ENCODE measurements around the gene KNL1. TPM values are rescaled to one million over a fixed set of nuclear protein-coding genes. Genes with fewer than 3 reads are reported as not detected.

KNL1 gene
- total and polyA plus RNA-seq, 10 of the 15 experiments (the other 5 are each of a cell fraction or from before 2014, with no cell fraction given) = 10.9 to 55.5 (median 28.4) TPM

DNA sequence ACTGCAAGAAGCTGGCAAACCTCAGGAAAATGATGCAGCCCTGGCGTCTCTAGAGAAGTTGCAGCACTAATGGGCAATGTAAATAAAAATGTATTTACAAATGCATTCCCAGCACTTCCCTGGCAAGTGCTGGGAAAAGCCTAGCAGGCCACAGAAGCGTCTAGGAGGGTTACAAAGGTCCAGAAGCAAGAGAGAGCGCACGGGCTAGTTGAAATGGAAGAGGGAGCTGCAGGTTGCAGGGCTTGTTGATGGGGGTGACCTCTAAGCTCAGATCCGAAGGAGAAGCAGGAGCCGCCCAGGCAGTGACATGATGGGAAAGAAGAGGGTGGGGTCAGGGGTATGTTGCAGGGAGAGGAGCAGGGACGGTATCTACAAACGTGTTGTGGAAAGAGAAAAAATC is 2.7 kb upstream of the KNL1 start:
- no TSS peak for BruUV-seq (replicated peaks)
- Histone ChIP-seq H3K4me3 (no peak overlapping the region), H3K27me3 (replicated peaks in 1 of 2; ENCODE audit: control insufficient read depth in 2 of 2, insufficient read depth in 2 of 2, low read length in 1 of 2) (no peaks in the 10 kb centered on the region), H4K20me1 (ENCODE audit: control insufficient read depth, insufficient read depth) (no peaks in the 10 kb centered on the region), H2AFZ (ENCODE audit: control insufficient read depth, low read depth, low read length) (no peak overlapping the region), H3K27ac (ENCODE audit: control insufficient read depth, insufficient read depth) (no peak overlapping the region), H3K9ac (ENCODE audit: control insufficient read depth, insufficient read depth, low read length) (no peak overlapping the region), H3K36me3 (ENCODE audit: control insufficient read depth in 2 of 2, insufficient read depth in 2 of 2, low read length in 1 of 2) (no peaks in the 10 kb centered on the region), H3K4me1 (ENCODE audit: control insufficient read depth, insufficient read depth, low read length) (peaks cover 9% of the 10 kb centered on the region; the same call in 1 of the 2 replicates), H3K4me2 (ENCODE audit: control insufficient read depth, insufficient read depth) (no peak overlapping the region), H3K79me2 (ENCODE audit: control insufficient read depth, insufficient read depth, low read length) (peaks cover 21% of the 10 kb centered on the region), H3K9me3 (replicated peaks; ENCODE audit: control insufficient read depth, insufficient read depth, low read length) (no peaks in the 10 kb centered on the region)
- CTCF ChIA-PET = interaction anchor here (0.8 to 4.2 kb wide), 9 partner anchors 8 to 303 kb away, joined by 3 to 42 read pairs (median 5); partner anchors contain the start of genes CCDC32, RPUSD2 and VPS18
- POLR2A ChIA-PET = interaction anchor here (1.0 to 1.2 kb wide), 4 partner anchors 22 to 151 kb away, joined by 3 to 7 read pairs (median 4); partner anchors contain the start of genes BAHD1 and RPUSD2
- SMC1A ChIA-PET (ENCODE audit: uncharacterized antibody, unreplicated experiment) = interaction anchor here (1.3 to 3.5 kb wide), 5 partner anchors 9 to 72 kb away, joined by 4 to 24 read pairs (median 4); partner anchors contain the start of gene RPUSD2
- DNase-seq (ENCODE audit: low read depth, low spot score) (no peak), FAIRE-seq (no peak), ATAC-seq (no peak)
- RAD21 ChIA-PET (ENCODE audit: unreplicated experiment) = interaction anchor here (1.1 to 3.2 kb wide), 5 partner anchors 9 to 71 kb away, joined by 3 to 17 read pairs (median 3); partner anchors contain the start of genes CCDC32 and RPUSD2
- intact Hi-C loops (cut with micrococcal nuclease; ENCODE audit: unreplicated experiment) (loop anchor here (5.0 to 10.0 kb wide), 4 partner anchors 34 to 283 kb away; partner anchors contain the start of genes BAHD1, RHOV and RMDN3), in situ Hi-C loops (cut with MboI) (no loop called here)
- TF ChIP-seq SREBF1 (IDR thresholded peaks at IDR 0.05; ENCODE audit: low read length) (no peak), GABPA (IDR thresholded peaks at IDR 0.05; ENCODE audit: low read depth) (no peak), NBN (IDR thresholded peaks at IDR 0.05) (no peak), EGR1 (IDR thresholded peaks at IDR 0.05; ENCODE audit: borderline replicate concordance in 1 of 2, low read depth in 2 of 2, low read length in 2 of 2) (no peak), CREM (IDR thresholded peaks at IDR 0.05; ENCODE audit: low read depth) (no peak), TCF7 (IDR thresholded peaks at IDR 0.05; ENCODE audit: borderline replicate concordance) (no peak), E2F4 (IDR thresholded peaks at IDR 0.05; ENCODE audit: low read depth, low read length) (no peak), NR2C2 (IDR thresholded peaks at IDR 0.05; ENCODE audit: borderline replicate concordance, control insufficient read depth, insufficient read length, low read depth) (no peak), MYB (IDR thresholded peaks at IDR 0.05; ENCODE audit: borderline replicate concordance, low read depth, low read length) (no peak), IKZF1 (conservative IDR thresholded peaks at IDR 0.05) (no peak), HDGF (IDR thresholded peaks at IDR 0.05) (no peak), BRCA1 (IDR thresholded peaks at IDR 0.05; ENCODE audit: low read depth, low read length) (no peak), SIX5 (IDR thresholded peaks at IDR 0.05; ENCODE audit: low read depth, low read length, severe bottlenecking) (no peak), STAT3 (IDR thresholded peaks at IDR 0.05; ENCODE audit: low read depth, low read length) (no peak)
- TF ChIP-seq, protein P1, sequence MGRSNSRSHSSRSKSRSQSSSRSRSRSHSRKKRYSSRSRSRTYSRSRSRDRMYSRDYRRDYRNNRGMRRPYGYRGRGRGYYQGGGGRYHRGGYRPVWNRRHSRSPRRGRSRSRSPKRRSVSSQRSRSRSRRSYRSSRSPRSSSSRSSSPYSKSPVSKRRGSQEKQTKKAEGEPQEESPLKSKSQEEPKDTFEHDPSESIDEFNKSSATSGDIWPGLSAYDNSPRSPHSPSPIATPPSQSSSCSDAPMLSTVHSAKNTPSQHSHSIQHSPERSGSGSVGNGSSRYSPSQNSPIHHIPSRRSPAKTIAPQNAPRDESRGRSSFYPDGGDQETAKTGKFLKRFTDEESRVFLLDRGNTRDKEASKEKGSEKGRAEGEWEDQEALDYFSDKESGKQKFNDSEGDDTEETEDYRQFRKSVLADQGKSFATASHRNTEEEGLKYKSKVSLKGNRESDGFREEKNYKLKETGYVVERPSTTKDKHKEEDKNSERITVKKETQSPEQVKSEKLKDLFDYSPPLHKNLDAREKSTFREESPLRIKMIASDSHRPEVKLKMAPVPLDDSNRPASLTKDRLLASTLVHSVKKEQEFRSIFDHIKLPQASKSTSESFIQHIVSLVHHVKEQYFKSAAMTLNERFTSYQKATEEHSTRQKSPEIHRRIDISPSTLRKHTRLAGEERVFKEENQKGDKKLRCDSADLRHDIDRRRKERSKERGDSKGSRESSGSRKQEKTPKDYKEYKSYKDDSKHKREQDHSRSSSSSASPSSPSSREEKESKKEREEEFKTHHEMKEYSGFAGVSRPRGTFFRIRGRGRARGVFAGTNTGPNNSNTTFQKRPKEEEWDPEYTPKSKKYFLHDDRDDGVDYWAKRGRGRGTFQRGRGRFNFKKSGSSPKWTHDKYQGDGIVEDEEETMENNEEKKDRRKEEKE (IDR thresholded peaks at IDR 0.05) = no peak
- WGBS (ENCODE audit: insufficient coverage, insufficient replicate concordance, low lambda C conversion rate, missing lambda C conversion rate) = 81% methylated on average over 8 of the region's 8 CpGs

Data from GM12878 (cell line).